Esophagus mucosa (tissue), 1 donor: ENCODE results near the gene NCF4. TPM values are rescaled to one million over a fixed set of nuclear protein-coding genes. Genes with fewer than 3 reads are reported as not detected.

Experiments used
- ATAC-seq: fragments of 200-7000 bp; cut with Tn5 transposase; one replicate; pipeline ENCODE4 v1.9.1; 2020
- total RNA-seq: library from RNA; stranded (reverse); gene quantifications from one replicate; pipeline ENCODE4 v1.2.4, GENCODE V29; 2023
- donor health status: DM: yes; HTN: yes; CAD: no.

NCF4 gene
- total RNA-seq, 1 donor from 2014 or later, result 1.8 TPM

GRCh38 chr22:36923131-36923788, 62.5 kb downstream of the NCF4 start:
- no peak for ATAC-seq

- no peak for ATAC-seq
Observed at GRCh38 chr22:36924151-36924698, 63.4 kb downstream of the NCF4 start.

- ATAC-seq, result no peak
Observed at GRCh38 chr22:36925388-36926290, 64.8 kb downstream of the NCF4 start.

- ATAC-seq, result no peak
Observed at GRCh38 chr22:36926309-36926708, 65.5 kb downstream of the NCF4 start.

- ATAC-seq, result no peak
Observed at GRCh38 chr22:36926721-36927435, 66.1 kb downstream of the NCF4 start.

Other genes with a start within 250 kb of the NCF4 start
- gene CACNG2, start 157.3 kb upstream of the NCF4 start, total RNA-seq, result not detected
- gene IFT27, start 84.9 kb upstream of the NCF4 start, total RNA-seq, result 12.6 TPM
- not detected for gene PVALB, start 44.0 kb upstream of the NCF4 start, total RNA-seq
- 1.00 TPM for gene CSF2RB, start 52.6 kb downstream of the NCF4 start, total RNA-seq
- 83.2 TPM for gene TST, start 158.4 kb downstream of the NCF4 start, total RNA-seq
- gene MPST, start 158.7 kb downstream of the NCF4 start, total RNA-seq, result 78.0 TPM
- 3.9 TPM for gene KCTD17, start 190.7 kb downstream of the NCF4 start, total RNA-seq
- gene TMPRSS6, start 248.7 kb downstream of the NCF4 start, total RNA-seq, result not detected